ENCODE data around the gene KMT2E.

Gene KMT2E

GRCh38 chr7:105112440-105113418 is 98.7 kb downstream of the KMT2E start:
- no peak for FAIRE-seq

GRCh38 chr7:105118612-105119600 is 104.9 kb downstream of the KMT2E start:
- TF ChIP-seq POLR2A (IDR thresholded peaks at IDR 0.05; ENCODE audit: low read depth, low read length): no peak
- DNase-seq (ENCODE audit: insufficient read length, low spot score): no peak
- no peak for FAIRE-seq

More at GRCh38 chr7:105112440-105113418, 98.7 kb downstream of the KMT2E start:
- no peak for DNase-seq (ENCODE audit: insufficient read length, low spot score)
- TF ChIP-seq POLR2A (IDR thresholded peaks at IDR 0.05; ENCODE audit: low read depth, low read length): no peak

- FAIRE-seq: no peak
- TF ChIP-seq POLR2A (IDR thresholded peaks at IDR 0.05; ENCODE audit: low read depth, low read length): no peak
- no peak for DNase-seq (ENCODE audit: insufficient read length, low spot score)
Observed at GRCh38 chr7:105122619-105123018, 108.6 kb downstream of the KMT2E start.

GRCh38 chr7:105125745-105126144 is 111.7 kb downstream of the KMT2E start:
- TF ChIP-seq POLR2A (IDR thresholded peaks at IDR 0.05; ENCODE audit: low read depth, low read length): no peak
- no peak for FAIRE-seq

GRCh38 chr7:105126436-105126975 is 112.5 kb downstream of the KMT2E start:
- FAIRE-seq: no peak
- no peak for TF ChIP-seq POLR2A (IDR thresholded peaks at IDR 0.05; ENCODE audit: low read depth, low read length)

More at GRCh38 chr7:105125745-105126144, 111.7 kb downstream of the KMT2E start:
- no peak for DNase-seq (ENCODE audit: insufficient read length, low spot score)

DNA sequence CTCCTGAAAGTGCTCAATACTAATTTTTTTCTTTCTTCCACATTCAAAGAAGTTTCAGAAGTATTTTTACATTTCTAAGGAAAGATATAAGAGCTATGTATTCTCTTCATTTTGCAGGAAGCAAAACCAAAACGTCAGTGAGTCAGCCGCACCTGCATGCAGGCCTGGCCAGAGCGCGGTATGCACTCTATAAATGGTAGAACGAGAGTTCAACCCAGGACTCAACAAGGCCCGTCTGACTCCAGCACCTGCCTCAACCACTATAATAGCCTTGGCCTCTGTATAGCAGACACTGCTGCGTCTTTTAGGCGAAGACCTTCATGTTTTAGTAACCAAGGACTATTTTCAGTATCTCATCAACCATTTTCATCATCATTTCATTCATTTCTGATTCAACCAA is 113.2 kb downstream of the KMT2E start:
- FAIRE-seq (no peak), DNase-seq (ENCODE audit: insufficient read length, low spot score) (no peak)
- TF ChIP-seq POLR2A (IDR thresholded peaks at IDR 0.05; ENCODE audit: low read depth, low read length): no peak

More at GRCh38 chr7:105126436-105126975, 112.5 kb downstream of the KMT2E start:
- DNase-seq (ENCODE audit: insufficient read length, low spot score): no peak

- TF ChIP-seq POLR2A (IDR thresholded peaks at IDR 0.05; ENCODE audit: low read depth, low read length): no peak
- FAIRE-seq: no peak
- DNase-seq (ENCODE audit: insufficient read length, low spot score): no peak
Observed at GRCh38 chr7:105130048-105130447, 116.0 kb downstream of the KMT2E start.

DNA sequence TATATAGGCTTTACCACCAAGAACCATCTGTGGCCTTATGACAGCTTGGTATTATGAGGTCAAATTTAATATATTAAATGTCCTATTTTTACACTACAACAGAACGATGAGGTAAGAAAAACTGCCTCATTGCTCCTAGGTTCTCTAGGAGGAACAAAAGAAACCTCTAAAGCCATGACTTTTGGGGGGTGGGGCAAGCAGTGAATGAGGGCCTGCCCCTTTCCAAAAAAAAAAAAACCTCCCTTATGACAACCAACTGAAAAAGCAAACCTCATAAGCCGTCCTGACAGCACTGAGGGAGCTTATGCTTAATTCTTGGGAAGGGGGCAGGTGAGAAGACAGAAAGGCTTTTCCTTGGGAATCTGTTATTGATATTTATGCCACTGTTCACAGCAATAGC is 116.6 kb downstream of the KMT2E start:
- no peak for FAIRE-seq
- DNase-seq (ENCODE audit: insufficient read length, low spot score): no peak
- TF ChIP-seq POLR2A (IDR thresholded peaks at IDR 0.05; ENCODE audit: low read depth, low read length): no peak

GRCh38 chr7:105131033-105131656 is 117.1 kb downstream of the KMT2E start:
- no peak for DNase-seq (ENCODE audit: insufficient read length, low spot score)
- no peak for FAIRE-seq
- TF ChIP-seq POLR2A (IDR thresholded peaks at IDR 0.05; ENCODE audit: low read depth, low read length): no peak

GRCh38 chr7:105131890-105132289 is 117.9 kb downstream of the KMT2E start:
- DNase-seq (ENCODE audit: insufficient read length, low spot score) (no peak), FAIRE-seq (no peak)
- no peak for TF ChIP-seq POLR2A (IDR thresholded peaks at IDR 0.05; ENCODE audit: low read depth, low read length)

DNA sequence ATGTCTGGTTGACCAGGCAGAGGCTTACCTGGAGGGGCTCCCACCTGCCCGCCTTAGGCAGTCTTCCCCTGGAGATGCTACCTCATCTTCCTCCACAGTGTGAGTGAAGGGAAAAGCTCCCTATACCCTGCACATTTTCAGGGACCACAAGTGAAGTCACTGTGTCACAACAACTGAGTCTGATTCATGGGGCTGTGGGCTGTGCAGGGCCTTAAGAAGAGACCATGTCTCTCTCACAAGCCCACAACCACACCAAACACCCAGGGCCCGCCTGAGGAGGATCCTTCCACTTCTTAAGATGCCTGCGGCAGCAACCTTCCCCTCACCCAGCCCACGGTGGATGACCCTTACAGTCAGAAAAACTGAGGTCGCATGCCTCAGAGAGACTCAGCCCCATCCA is 118.3 kb downstream of the KMT2E start:
- no peak for FAIRE-seq
- TF ChIP-seq POLR2A (IDR thresholded peaks at IDR 0.05; ENCODE audit: low read depth, low read length): no peak
- no peak for DNase-seq (ENCODE audit: insufficient read length, low spot score)

DNA sequence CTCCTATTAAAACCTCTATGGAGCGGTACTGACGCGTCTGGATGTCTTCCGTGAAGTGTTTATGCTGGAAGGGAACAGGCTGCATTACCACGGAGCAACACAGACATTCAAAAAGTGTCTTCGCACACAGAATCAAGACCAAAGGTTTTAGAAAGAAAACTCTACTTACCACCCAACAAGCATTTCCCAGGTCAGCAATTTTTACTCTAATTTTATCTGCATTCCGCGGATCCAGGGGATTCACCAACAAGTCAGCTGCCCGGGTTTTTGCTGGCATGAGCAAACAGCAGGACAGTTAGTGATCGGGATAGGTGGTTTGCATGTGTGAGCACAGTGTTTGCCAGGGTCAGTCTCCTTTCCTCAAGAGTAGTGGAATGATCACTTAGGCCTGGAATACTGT is 118.8 kb downstream of the KMT2E start:
- no peak for TF ChIP-seq POLR2A (IDR thresholded peaks at IDR 0.05; ENCODE audit: low read depth, low read length)
- no peak for DNase-seq (ENCODE audit: insufficient read length, low spot score)
- FAIRE-seq: no peak

- no peak for FAIRE-seq
- TF ChIP-seq POLR2A (IDR thresholded peaks at IDR 0.05; ENCODE audit: low read depth, low read length): no peak
- DNase-seq (ENCODE audit: insufficient read length, low spot score): no peak
Observed at GRCh38 chr7:105133358-105133757, 119.4 kb downstream of the KMT2E start.

All from H54 (cell line).